IMR-90 (cell line): ENCODE results near the gene TOMM40L. TPM values are rescaled to one million over a fixed set of nuclear protein-coding genes. Genes with fewer than 3 reads are reported as not detected.

Experiments used
- ATAC-seq: fragments of 200-7000 bp; cut with Tn5 transposase; 2 replicates; pipeline ENCODE4 v1.9.1; 2020; ENCODE audit warnings: low read depth, mild to moderate bottlenecking, moderate library complexity
- BruUV-seq: library from RNA; stranded (reverse); fragments of 400-500 nt; replicated peaks from 2 replicates; lab custom pipeline; 2021; lab: Mats Ljungman, UMichigan
- CTCF ChIA-PET: fragments of 300-600 bp; formaldehyde crosslinking; extraction: SDS; loops from one replicate; lab custom pipeline; 2021; ENCODE audit warnings: antibody characterized with exemption; lab: Yijun Ruan, JAX
- POLR2A ChIA-PET: fragments of 300-600 bp; sonication (Branson Sonifier 250); formaldehyde crosslinking; loops from one replicate; lab custom pipeline; 2022; ENCODE audit warnings: antibody characterized with exemption; ENCODE audit not compliant: unreplicated experiment; lab: Charles Lee
- DNase-seq: peaks from one replicate; pipeline ENCODE4 v3.0.0; 2013
- H2AFZ ChIP-seq: replicated peaks from 2 replicates; pipeline ENCODE3; 2013; ENCODE audit warnings: low read length, mild to moderate bottlenecking; ENCODE audit not compliant: poor library complexity
- H2AK5ac ChIP-seq: 2 replicates; pipeline ENCODE4 v1.6.1; 2013; ENCODE audit warnings: low read depth, low read length, inconsistent platforms
- H2AK9ac ChIP-seq: replicated peaks from 2 replicates; pipeline ENCODE3; 2013; ENCODE audit warnings: mild to moderate bottlenecking, low read depth, low read length, moderate library complexity; ENCODE audit not compliant: poor library complexity
- H2BK120ac ChIP-seq: 2 replicates; pipeline ENCODE4 v1.6.1; 2013; ENCODE audit warnings: low read depth, low read length, inconsistent platforms
- H2BK15ac ChIP-seq: 3 replicates; pipeline ENCODE4 v1.6.1; 2013; ENCODE audit warnings: low read depth, low read length, inconsistent platforms
- H2BK20ac ChIP-seq: 2 replicates; pipeline ENCODE4 v1.6.1; 2013; ENCODE audit warnings: low read depth, mild to moderate bottlenecking, inconsistent platforms, low read length, moderate library complexity
- H2BK5ac ChIP-seq: 2 replicates; pipeline ENCODE4 v1.6.1; 2013; ENCODE audit warnings: mild to moderate bottlenecking, low read depth, low read length, inconsistent platforms; ENCODE audit not compliant: poor library complexity, severe bottlenecking
- H3K14ac ChIP-seq: replicated peaks from 2 replicates; pipeline ENCODE4 v1.6.1; 2013; ENCODE audit warnings: low read depth, low read length, inconsistent platforms
- H3K18ac ChIP-seq: 2 replicates; pipeline ENCODE4 v1.6.1; 2013; ENCODE audit warnings: low read depth, low read length, control low read depth
- H3K23ac ChIP-seq: 2 replicates; pipeline ENCODE4 v1.6.1; 2013; ENCODE audit warnings: low read depth, low read length, inconsistent platforms
- H3K27ac ChIP-seq: 2 replicates; pipeline ENCODE4 v1.5.1; 2013; ENCODE audit warnings: mild to moderate bottlenecking, control low read depth, low read length; ENCODE audit not compliant: insufficient read depth
- H3K27me3 ChIP-seq: 2 replicates; pipeline ENCODE4 v1.6.1; 2013; ENCODE audit warnings: low read length; ENCODE audit not compliant: control insufficient read depth, insufficient read depth
- H3K36me3 ChIP-seq: 2 replicates; pipeline ENCODE4 v1.6.1; 2013; ENCODE audit warnings: low read length, mixed read lengths; ENCODE audit not compliant: control insufficient read depth, insufficient read depth
- H3K4ac ChIP-seq: 2 replicates; pipeline ENCODE4 v1.6.1; 2013; ENCODE audit warnings: low read depth, low read length, inconsistent platforms
- H3K4me1 ChIP-seq: 2 replicates; pipeline ENCODE4 v1.6.1; 2013; ENCODE audit warnings: low read length, mixed read lengths; ENCODE audit not compliant: control insufficient read depth, insufficient read depth
- H3K4me2 ChIP-seq: 2 replicates; pipeline ENCODE4 v1.6.1; 2013; ENCODE audit warnings: low read depth, mild to moderate bottlenecking, control low read depth, low read length, moderate library complexity
- H3K4me3 ChIP-seq: 2 replicates; pipeline ENCODE4 v1.5.1; 2013; ENCODE audit warnings: low read depth, mild to moderate bottlenecking, control low read depth, low read length, moderate library complexity; ENCODE audit not compliant: insufficient read depth
- H3K56ac ChIP-seq: 2 replicates; pipeline ENCODE4 v1.6.1; 2013; ENCODE audit warnings: low read length, inconsistent platforms; ENCODE audit not compliant: insufficient read depth; ENCODE audit errors: extremely low read depth
- H3K79me1 ChIP-seq, 2 experiments: 2 replicates each; pipeline ENCODE4 v1.6.1; 2013; ENCODE audit warnings: low read length in 2 of 2, inconsistent platforms in 1 of 2, low read depth in 1 of 2
- H3K9ac ChIP-seq: 2 replicates; pipeline ENCODE4 v1.6.1; 2013; ENCODE audit warnings: low read depth, low read length, control low read depth
- H3K9me1 ChIP-seq: 2 replicates; pipeline ENCODE4 v1.6.1; 2013; ENCODE audit warnings: low read length, inconsistent platforms; ENCODE audit not compliant: insufficient read depth
- H3K9me3 ChIP-seq: 2 replicates; pipeline ENCODE4 v1.6.1; 2013; ENCODE audit warnings: low read length; ENCODE audit not compliant: control insufficient read depth, insufficient read depth
- H4K20me1 ChIP-seq: 2 replicates; pipeline ENCODE4 v1.6.1; 2013; ENCODE audit warnings: low read length, inconsistent platforms; ENCODE audit not compliant: insufficient read depth
- H4K5ac ChIP-seq: 2 replicates; pipeline ENCODE4 v1.6.1; 2013; ENCODE audit warnings: mild to moderate bottlenecking, low read depth, low read length, control low read depth
- H4K8ac ChIP-seq, 2 experiments: 2 replicates each; pipeline ENCODE4 v1.6.1; 2013; ENCODE audit warnings: low read depth in 2 of 2, low read length in 2 of 2, control low read depth in 1 of 2, inconsistent platforms in 1 of 2
- H4K91ac ChIP-seq: 2 replicates; pipeline ENCODE4 v1.6.1; 2013; ENCODE audit warnings: low read depth, low read length, inconsistent platforms; ENCODE audit not compliant: insufficient read depth
- CTCF ChIP-seq: conservative IDR thresholded peaks from 2 replicates; pipeline ENCODE4 v1.5.1; 2012; ENCODE audit warnings: mild to moderate bottlenecking, low read depth, low read length, improper control_type of control experiment
- RAD21 ChIP-seq: IDR thresholded peaks from 2 replicates; pipeline ENCODE4 v1.6.1; 2012; ENCODE audit warnings: low read length, improper control_type of control experiment
- WGBS, 2 experiments: methylation state at CpG; one replicate each; pipeline versions ENCODE4 v1.1.5 to v1.1.7; 2013; ENCODE audit warnings: missing lambda C conversion rate in 2 of 2; ENCODE audit not compliant: insufficient read length in 1 of 2; ENCODE audit errors: extremely low coverage in 2 of 2; 5-methylcytosine and 5-hydroxymethylcytosine counted together
- dilution Hi-C: fragments of 300-500 bp; cut with HindIII; formaldehyde crosslinking; loops from one replicate; pipeline ENCODE4 v1.14.3; 2018; ENCODE audit warnings: low sequenced_read_pairs; ENCODE audit not compliant: unreplicated experiment
- in situ Hi-C: fragments of 300-500 bp; cut with MboI; formaldehyde crosslinking; loops from 3 replicates; pipeline ENCODE4 v1.14.3; 2019; ENCODE audit warnings: low sequenced_read_pairs, inconsistent platforms, mixed read lengths
- intact Hi-C: fragments of 100-400 bp; cut with micrococcal nuclease; formaldehyde crosslinking; loops from 2 replicates; pipeline ENCODE4 v1.10.0; 2022
- polyA plus RNA-seq, 3 experiments: library from polyadenylated mRNA; depleted of rRNA; stranded (reverse); fragments of >200 nt; gene quantifications; 2 replicates each; pipeline ENCODE4 v1.2.3, GENCODE V29; 2012; ENCODE audit warnings: low replicate concordance in 1 of 3
- total RNA-seq: library from RNA; depleted of rRNA; stranded (reverse); fragments of >200 nt; gene quantifications from 2 replicates; pipeline ENCODE4 v1.2.3, GENCODE V29; 2012

Gene TOMM40L
- total and polyA plus RNA-seq, 2 of the 4 experiments (the other 2 are of a cell fraction) = 7.7 to 12.5 TPM

- H3K56ac ChIP-seq = no peak overlapping the region
- H3K36me3 ChIP-seq = no peaks in the 10 kb centered on the region
- no peak overlapping the region for H3K4me3 ChIP-seq
- H3K14ac ChIP-seq = no peak overlapping the region
- H3K9ac ChIP-seq = no peak overlapping the region
- H3K23ac ChIP-seq = no peak overlapping the region
- no peak overlapping the region for H2AFZ ChIP-seq
- H3K27me3 ChIP-seq = no peaks in the 10 kb centered on the region
- H4K5ac ChIP-seq = no peak overlapping the region
- ChIA-PET CTCF (interaction anchor here (1.0 to 1.4 kb wide), 3 partner anchors 10 to 99 kb away, joined by 3 to 8 read pairs (median 6); partner anchors contain the start of genes NDUFS2 and TOMM40L), POLR2A (no interaction called here)
- H3K4me2 ChIP-seq = no peak overlapping the region
- in situ Hi-C loops (no loop called here), intact Hi-C loops (loop anchor here (1.0 kb wide), 3 partner anchors 33 to 190 kb away; no protein-coding TSS in a partner anchor), dilution Hi-C loops (no loop called here)
- H3K27ac ChIP-seq = no peak overlapping the region
- no peaks in the 10 kb centered on the region for H3K9me3 ChIP-seq
- no peak overlapping the region for H2BK15ac ChIP-seq
- 100% methylated on average over 1 of the region's 8 CpGs; no CpG with 5 or more reads in 1 of the 2 experiments for WGBS, 2 experiments
- H3K79me1 ChIP-seq = no peaks in the 10 kb centered on the region
- no peaks in the 10 kb centered on the region for H4K20me1 ChIP-seq
- no peak overlapping the region for H2BK20ac ChIP-seq
- DNase-seq (no peak), ATAC-seq (no peak)
- no peak overlapping the region for H3K4ac ChIP-seq
- no TSS peak for BruUV-seq
- H2AK5ac ChIP-seq = no peak overlapping the region
- H3K4me1 ChIP-seq = peaks cover 4% of the 10 kb centered on the region; the same call in 1 of the 2 replicates
- H2AK9ac ChIP-seq = no peak overlapping the region
- H4K91ac ChIP-seq = no peak overlapping the region
- no peak overlapping the region for H2BK5ac ChIP-seq
- no peak overlapping the region for H4K8ac ChIP-seq
- TF ChIP-seq RAD21 (no peak), CTCF (no peak)
- H2BK120ac ChIP-seq = no peak overlapping the region
- H3K9me1 ChIP-seq = 0 out of 2 replicates have a peak, but pooled peaks cover 4% of the 10 kb centered on the region
- no peak overlapping the region for H3K18ac ChIP-seq
Observed at GRCh38 chr1:161191971-161192370, 33.9 kb upstream of the TOMM40L start.
